GM23248 (cell line): ENCODE measurements around the gene CDON. TPM values are rescaled to one million over a fixed set of nuclear protein-coding genes. Genes with fewer than 3 reads are reported as not detected.

Experiments used
- DNase-seq: peaks from one replicate; pipeline ENCODE4 v3.0.0-alpha.2; 2015
- H2AFZ ChIP-seq: fragments of 200-600 bp; sonication (generic); 2 replicates; pipeline ENCODE4 v1.6.1; 2016; ENCODE audit warnings: antibody characterized with exemption
- H3F3A ChIP-seq: fragments of 200-600 bp; sonication (generic); 2 replicates; pipeline ENCODE4 v1.6.1; 2016; ENCODE audit warnings: mild to moderate bottlenecking, antibody characterized with exemption, mixed run types; ENCODE audit not compliant: insufficient read depth
- H3K27ac ChIP-seq: fragments of 200-600 bp; sonication (generic); 2 replicates; pipeline ENCODE4 v1.5.1; 2016; ENCODE audit warnings: mild to moderate bottlenecking
- H3K27me3 ChIP-seq: fragments of 200-600 bp; sonication (generic); replicated peaks from 2 replicates; pipeline ENCODE4 v1.6.1; 2016; ENCODE audit warnings: mild to moderate bottlenecking; ENCODE audit not compliant: insufficient read depth
- H3K36me3 ChIP-seq: fragments of 200-600 bp; sonication (generic); 2 replicates; pipeline ENCODE4 v1.6.1; 2016; ENCODE audit warnings: low read depth, mild to moderate bottlenecking
- H3K4me1 ChIP-seq: fragments of 200-600 bp; sonication (generic); 2 replicates; pipeline ENCODE4 v1.6.1; 2016; ENCODE audit warnings: mild to moderate bottlenecking; ENCODE audit not compliant: insufficient read depth
- H3K4me2 ChIP-seq: fragments of 200-600 bp; sonication (generic); one replicate; pipeline ENCODE4 v1.6.1; 2016; ENCODE audit warnings: mild to moderate bottlenecking; ENCODE audit not compliant: unreplicated experiment
- H3K4me3 ChIP-seq: fragments of 200-600 bp; sonication (generic); 2 replicates; pipeline ENCODE4 v1.5.1; 2016; ENCODE audit warnings: mild to moderate bottlenecking
- H3K79me2 ChIP-seq: fragments of 200-600 bp; sonication (generic); 2 replicates; pipeline ENCODE4 v1.6.1; 2016; ENCODE audit warnings: mild to moderate bottlenecking; ENCODE audit not compliant: insufficient read depth
- H3K9ac ChIP-seq: fragments of 200-600 bp; sonication (generic); 2 replicates; pipeline ENCODE4 v1.6.1; 2016; ENCODE audit warnings: mild to moderate bottlenecking
- H3K9me2 ChIP-seq: fragments of 200-600 bp; sonication (generic); 2 replicates; pipeline ENCODE4 v1.6.1; 2016; ENCODE audit warnings: mixed run types, mild to moderate bottlenecking, moderate library complexity; ENCODE audit not compliant: insufficient read depth
- H3K9me3 ChIP-seq: fragments of 200-600 bp; sonication (generic); one replicate; pipeline ENCODE4 v1.6.1; 2017; ENCODE audit warnings: low read depth
- H4K20me1 ChIP-seq: fragments of 200-600 bp; sonication (generic); 2 replicates; pipeline ENCODE4 v1.6.0; 2016; ENCODE audit not compliant: insufficient read depth
- EZH2 ChIP-seq: fragments of 200-600 bp; sonication (generic); IDR thresholded peaks from 2 replicates; pipeline ENCODE4 v1.6.1; 2018; ENCODE audit warnings: antibody characterized with exemption, mild to moderate bottlenecking; ENCODE audit not compliant: insufficient read depth, poor library complexity, severe bottlenecking
- EZH2phosphoT487 ChIP-seq: fragments of 200-600 bp; sonication (generic); IDR thresholded peaks from 2 replicates; pipeline ENCODE4 v1.6.1; 2018; ENCODE audit warnings: antibody characterized with exemption, moderate library complexity, mild to moderate bottlenecking, low read depth; ENCODE audit not compliant: insufficient read depth
- WGBS, 2 experiments: methylation state at CpG; one replicate each; pipeline ENCODE4 v1.1.6; 2015 to 2017; ENCODE audit warnings: low lambda C conversion rate in 2 of 2, low coverage in 1 of 2; ENCODE audit errors: missing lambda C conversion rate in 2 of 2; 5-methylcytosine and 5-hydroxymethylcytosine counted together
- in situ Hi-C: fragments of 300-500 bp; cut with MboI; formaldehyde crosslinking; loops from 2 replicates; pipeline ENCODE4 v1.15.0; 2020
- polyA plus RNA-seq: library from polyadenylated mRNA; unstranded; fragments of >200 nt; fragmentation: Nextera tagmentation; extraction: Ambion mirVana; gene quantifications from 2 replicates; pipeline ENCODE4 v1.2.1, GENCODE V29; 2016
- total RNA-seq: library from RNA; depleted of rRNA; stranded (reverse); fragments of >200 nt; shearing (Covaris generic); gene quantifications from 2 replicates; pipeline ENCODE4 v1.2.3, GENCODE V29; 2014

CDON gene
- total and polyA plus RNA-seq, 2 experiments from 2014 or later = 2.2 to 10.3 TPM

GRCh38 chr11:125945797-125946520 lies 116.7 kb downstream of the CDON start, which contains the start of gene VSIG10L2:
Gene VSIG10L2, plus strand, starts transcription at chr11:125946044. Its CDS starts 12 bp downstream, at chr11:125946056.
- TF ChIP-seq EZH2 (no peak), EZH2phosphoT487 (no peak)
- in situ Hi-C loops = no loop called here
- 57 to 61% methylated on average over 8 of the region's 8 CpGs for WGBS, 2 experiments
- no peaks in the 10 kb centered on the region for H3K9me3 ChIP-seq
- H3K4me1 ChIP-seq = no peaks in the 10 kb centered on the region
- H3F3A ChIP-seq = no peaks in the 10 kb centered on the region
- H4K20me1 ChIP-seq = no peaks in the 10 kb centered on the region
- no peaks in the 10 kb centered on the region; the same call in 1 of the 2 replicates for H3K27me3 ChIP-seq
- H3K4me2 ChIP-seq = no peak within 1 kb of the TSS
- no peak within 1 kb of the TSS for H2AFZ ChIP-seq
- no peaks in the 10 kb centered on the region for H3K9me2 ChIP-seq
- no peaks in the 10 kb centered on the region for H3K79me2 ChIP-seq
- H3K36me3 ChIP-seq = no peaks in the 10 kb centered on the region
- H3K27ac ChIP-seq = no peak within 1 kb of the TSS
- H3K4me3 ChIP-seq = no peak within 1 kb of the TSS
- DNase-seq = no peak
- H3K9ac ChIP-seq = no peak within 1 kb of the TSS

GRCh38 chr11:125945011-125945796 lies 117.5 kb downstream of the CDON start:
- no peaks in the 10 kb centered on the region for H3K4me1 ChIP-seq
- H2AFZ ChIP-seq = no peak overlapping the region
- no peak overlapping the region for H3K9ac ChIP-seq
- no peaks in the 10 kb centered on the region for H4K20me1 ChIP-seq
- no peaks in the 10 kb centered on the region for H3K79me2 ChIP-seq
- H3K4me2 ChIP-seq = no peak overlapping the region
- no peaks in the 10 kb centered on the region for H3F3A ChIP-seq
- no peak overlapping the region for H3K4me3 ChIP-seq
- no peaks in the 10 kb centered on the region for H3K9me2 ChIP-seq
- H3K27ac ChIP-seq = no peak overlapping the region
- in situ Hi-C loops = no loop called here
- H3K9me3 ChIP-seq = no peaks in the 10 kb centered on the region
- 67 to 70% methylated on average over 15 of the region's 15 CpGs for WGBS, 2 experiments
- H3K27me3 ChIP-seq = no peaks in the 10 kb centered on the region; the same call in 1 of the 2 replicates
- DNase-seq = no peak
- no peaks in the 10 kb centered on the region for H3K36me3 ChIP-seq
- TF ChIP-seq EZH2 (no peak), EZH2phosphoT487 (no peak)

GRCh38 chr11:125944350-125945010 lies 118.2 kb downstream of the CDON start:
- no peaks in the 10 kb centered on the region for H3K79me2 ChIP-seq
- TF ChIP-seq EZH2phosphoT487 = no peak
- TF ChIP-seq EZH2 = no peak

GRCh38 chr11:125943661-125944349 lies 118.9 kb downstream of the CDON start:
- no peak for DNase-seq
- Histone ChIP-seq H3K9me2 (no peaks in the 10 kb centered on the region), H3K4me2 (no peak overlapping the region), H3K4me3 (no peak overlapping the region), H3F3A (no peaks in the 10 kb centered on the region), H3K79me2 (no peaks in the 10 kb centered on the region), H4K20me1 (no peaks in the 10 kb centered on the region), H3K36me3 (no peaks in the 10 kb centered on the region), H2AFZ (no peak overlapping the region), H3K27me3 (no peaks in the 10 kb centered on the region; the same call in 1 of the 2 replicates), H3K27ac (no peak overlapping the region), H3K9ac (no peak overlapping the region), H3K9me3 (no peaks in the 10 kb centered on the region), H3K4me1 (no peaks in the 10 kb centered on the region)
- no peak for TF ChIP-seq EZH2
- TF ChIP-seq EZH2phosphoT487 = no peak
- WGBS, 2 experiments = 91 to 92% methylated on average over 9 of the region's 9 CpGs
- in situ Hi-C loops = no loop called here

More at GRCh38 chr11:125944350-125945010, 118.2 kb downstream of the CDON start:
- Histone ChIP-seq H4K20me1 (no peaks in the 10 kb centered on the region), H3F3A (no peaks in the 10 kb centered on the region), H3K4me1 (no peaks in the 10 kb centered on the region), H3K27me3 (no peaks in the 10 kb centered on the region; the same call in 1 of the 2 replicates), H3K4me2 (no peak overlapping the region), H3K9me2 (no peaks in the 10 kb centered on the region), H3K9ac (no peak overlapping the region), H3K4me3 (no peak overlapping the region), H2AFZ (no peak overlapping the region), H3K27ac (no peak overlapping the region), H3K9me3 (no peaks in the 10 kb centered on the region), H3K36me3 (no peaks in the 10 kb centered on the region)
- in situ Hi-C loops = no loop called here
- no peak for DNase-seq
- WGBS, 2 experiments = 72 to 75% methylated on average over 13 of the region's 13 CpGs
